ENCODE results near the gene SQOR. TPM values are rescaled to one million over a fixed set of nuclear protein-coding genes. Genes with fewer than 3 reads are reported as not detected.

SQOR gene
- total RNA-seq, 4 donors from 2014 or later, result 33.2 to 46.8 (median 39.9) TPM

DNA sequence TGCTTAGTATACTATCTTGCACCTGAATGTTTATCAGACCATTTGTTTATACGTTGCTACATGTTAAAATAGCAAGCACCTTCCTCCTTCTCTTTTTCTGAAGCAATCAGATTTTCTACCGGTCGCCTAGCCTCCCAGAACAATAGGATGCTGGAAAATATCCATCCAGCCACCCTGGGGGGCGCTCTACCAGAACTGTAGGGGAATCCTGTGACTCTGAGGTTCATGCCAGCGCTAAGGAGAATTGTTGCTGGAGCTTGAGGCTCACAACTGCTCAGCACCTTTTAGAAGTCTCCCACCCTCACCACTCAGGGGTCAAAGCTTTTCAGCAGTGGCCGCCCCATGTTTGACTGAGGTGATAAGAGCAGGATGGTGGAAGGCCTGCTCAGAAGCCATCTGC, 27.5 kb downstream of the SQOR start:
- WGBS, result 93% methylated on average over 6 of the region's 6 CpGs
- H3K27ac ChIP-seq, result no peak overlapping the region
- no peaks in the 10 kb centered on the region for H3K9me3 ChIP-seq
- no peak for DNase-seq (ENCODE audit: low spot score in 2 of 2)
- peaks cover 28% of the 10 kb centered on the region for H3K4me1 ChIP-seq
- no peaks in the 10 kb centered on the region for H3K27me3 ChIP-seq
- no peak overlapping the region for H3K4me3 ChIP-seq
- peaks cover 29% of the 10 kb centered on the region for H3K36me3 ChIP-seq
- TF ChIP-seq POLR2AphosphoS5 (IDR thresholded peaks at IDR 0.05) (no peak), CTCF (IDR thresholded peaks at IDR 0.05) (no peak), EP300 (IDR thresholded peaks at IDR 0.05) (no peak), POLR2A (IDR thresholded peaks at IDR 0.05) (no peak)

- no peaks in the 10 kb centered on the region for H3K27me3 ChIP-seq
These were observed 29.6 kb downstream of the SQOR start for GRCh38 chr15:45664451-45664850.

DNA sequence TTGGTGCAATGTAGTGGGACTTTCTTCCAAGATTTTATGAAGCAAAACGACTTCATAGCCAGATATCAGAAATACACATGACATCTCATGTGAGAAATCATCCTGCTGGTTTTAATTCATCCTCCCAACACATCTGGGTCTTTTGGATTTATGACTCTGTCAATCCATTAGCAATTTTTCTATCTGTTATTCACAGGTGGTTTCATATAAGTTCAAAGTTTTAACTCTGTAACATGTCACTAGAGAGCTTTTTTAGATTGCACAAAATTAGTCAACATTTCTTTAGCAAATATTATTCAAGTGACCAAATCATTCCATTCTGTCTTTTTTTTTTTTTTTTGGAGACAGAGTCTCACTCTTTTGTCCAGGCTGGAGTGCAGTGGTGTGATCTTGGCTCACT, 30.4 kb downstream of the SQOR start:
- Histone ChIP-seq H3K36me3 (peaks cover 35% of the 10 kb centered on the region), H3K27ac (no peak overlapping the region), H3K27me3 (no peaks in the 10 kb centered on the region), H3K4me1 (peaks cover 12% of the 10 kb centered on the region), H3K9me3 (no peaks in the 10 kb centered on the region), H3K4me3 (no peak overlapping the region)
- no peak for DNase-seq (ENCODE audit: low spot score in 2 of 2)
- 24% methylated on average over 1 of the region's 1 CpG for WGBS
- TF ChIP-seq POLR2A (IDR thresholded peaks at IDR 0.05) (no peak), EP300 (IDR thresholded peaks at IDR 0.05) (no peak), CTCF (IDR thresholded peaks at IDR 0.05) (no peak), POLR2AphosphoS5 (IDR thresholded peaks at IDR 0.05) (no peak)

More at GRCh38 chr15:45664451-45664850, 29.6 kb downstream of the SQOR start:
- Histone ChIP-seq H3K4me1 (peaks cover 15% of the 10 kb centered on the region), H3K4me3 (no peak overlapping the region), H3K9me3 (no peaks in the 10 kb centered on the region), H3K27ac (no peak overlapping the region), H3K36me3 (peaks cover 32% of the 10 kb centered on the region)
- TF ChIP-seq CTCF (IDR thresholded peaks at IDR 0.05) (no peak), EP300 (IDR thresholded peaks at IDR 0.05) (no peak), POLR2AphosphoS5 (IDR thresholded peaks at IDR 0.05) (no peak), POLR2A (IDR thresholded peaks at IDR 0.05) (no peak)
- WGBS, result 68% methylated on average over 5 of the region's 5 CpGs
- DNase-seq (ENCODE audit: low spot score in 2 of 2), result no peak

- Histone ChIP-seq H3K4me3 (no peak overlapping the region), H3K4me1 (peaks cover 5% of the 10 kb centered on the region), H3K27me3 (no peaks in the 10 kb centered on the region), H3K36me3 (peaks cover 42% of the 10 kb centered on the region), H3K27ac (no peak overlapping the region), H3K9me3 (no peaks in the 10 kb centered on the region)
- 100% methylated on average over 1 of the region's 1 CpG for WGBS
- no peak for DNase-seq (ENCODE audit: low spot score in 2 of 2)
- TF ChIP-seq EP300 (IDR thresholded peaks at IDR 0.05) (no peak), POLR2A (IDR thresholded peaks at IDR 0.05) (no peak), CTCF (IDR thresholded peaks at IDR 0.05) (no peak), POLR2AphosphoS5 (IDR thresholded peaks at IDR 0.05) (no peak)
These were observed 31.5 kb downstream of the SQOR start for GRCh38 chr15:45666119-45666875.

DNA sequence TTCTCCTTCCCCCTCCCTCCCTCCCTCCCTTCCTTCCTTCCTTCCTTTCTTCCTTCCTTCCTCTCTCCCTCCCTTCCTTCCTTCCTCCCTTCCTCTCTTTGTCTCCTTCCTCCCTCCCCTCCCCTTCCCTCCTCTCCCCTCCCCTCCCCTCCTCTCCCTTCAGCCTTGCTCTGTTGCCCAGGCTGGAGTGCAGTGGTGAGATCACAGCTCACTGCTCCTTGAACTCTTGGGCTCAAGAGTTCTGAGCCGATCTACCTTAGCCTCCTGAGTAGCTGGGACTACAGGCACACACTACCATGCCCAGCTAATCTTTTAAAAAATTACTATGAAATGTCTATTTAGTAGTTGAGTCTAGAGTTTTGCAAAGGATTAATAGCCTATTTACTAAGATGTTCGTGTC, 32.2 kb downstream of the SQOR start:
- H3K9me3 ChIP-seq, result no peaks in the 10 kb centered on the region
- no peak for TF ChIP-seq CTCF (IDR thresholded peaks at IDR 0.05)
- TF ChIP-seq POLR2AphosphoS5 (IDR thresholded peaks at IDR 0.05), result no peak
- no peak for TF ChIP-seq POLR2A (IDR thresholded peaks at IDR 0.05)
- no peak for TF ChIP-seq EP300 (IDR thresholded peaks at IDR 0.05)
- H3K4me1 ChIP-seq, result peaks cover 5% of the 10 kb centered on the region
- no peak for DNase-seq (ENCODE audit: low spot score in 2 of 2)
- no peak overlapping the region for H3K4me3 ChIP-seq
- no peaks in the 10 kb centered on the region for H3K27me3 ChIP-seq
- peaks cover 41% of the 10 kb centered on the region for H3K36me3 ChIP-seq
- H3K27ac ChIP-seq, result no peak overlapping the region
- 71% methylated on average over 2 of the region's 2 CpGs for WGBS

Measured in suprapubic skin (tissue), 4 donors.